Measurements from ENCODE around the gene POU2AF3.
"Not testable (repeated sequence)": the region's sequence is repeated elsewhere in the genome, so short reads cannot be mapped to it uniquely, and the experiment has no call there.

The POU2AF3 gene

DNA sequence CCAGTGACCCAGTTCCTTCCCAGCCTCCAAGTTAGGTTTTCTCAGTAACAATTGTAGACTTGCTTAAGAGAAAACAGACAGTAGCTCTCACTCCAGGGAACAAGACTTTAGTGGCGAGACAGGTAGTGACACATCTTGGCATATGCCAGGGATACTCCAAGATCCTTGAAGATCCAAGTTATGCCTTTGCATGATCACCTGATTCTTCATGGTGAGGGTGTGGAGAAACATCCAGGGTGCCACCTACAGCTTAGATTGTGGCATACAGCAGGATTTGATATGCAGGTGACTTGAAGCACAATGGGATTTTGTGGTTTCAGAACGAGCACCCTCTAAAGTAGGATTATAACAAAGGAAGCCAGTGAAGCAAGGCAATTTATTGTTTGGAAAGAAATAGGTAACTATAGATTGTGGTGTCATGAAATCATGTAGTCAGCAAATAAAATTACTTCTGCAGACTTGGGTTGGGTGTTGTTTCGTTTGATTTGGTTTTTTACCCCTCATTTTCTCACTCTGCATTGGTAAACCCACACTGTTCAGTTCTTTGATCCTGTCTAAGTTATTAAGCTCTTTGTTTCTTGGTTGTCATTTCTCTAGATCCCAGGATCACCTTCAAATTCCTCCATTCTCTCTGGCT, 9.2 kb downstream of the POU2AF3 start:
- TF ChIP-seq, protein P1, sequence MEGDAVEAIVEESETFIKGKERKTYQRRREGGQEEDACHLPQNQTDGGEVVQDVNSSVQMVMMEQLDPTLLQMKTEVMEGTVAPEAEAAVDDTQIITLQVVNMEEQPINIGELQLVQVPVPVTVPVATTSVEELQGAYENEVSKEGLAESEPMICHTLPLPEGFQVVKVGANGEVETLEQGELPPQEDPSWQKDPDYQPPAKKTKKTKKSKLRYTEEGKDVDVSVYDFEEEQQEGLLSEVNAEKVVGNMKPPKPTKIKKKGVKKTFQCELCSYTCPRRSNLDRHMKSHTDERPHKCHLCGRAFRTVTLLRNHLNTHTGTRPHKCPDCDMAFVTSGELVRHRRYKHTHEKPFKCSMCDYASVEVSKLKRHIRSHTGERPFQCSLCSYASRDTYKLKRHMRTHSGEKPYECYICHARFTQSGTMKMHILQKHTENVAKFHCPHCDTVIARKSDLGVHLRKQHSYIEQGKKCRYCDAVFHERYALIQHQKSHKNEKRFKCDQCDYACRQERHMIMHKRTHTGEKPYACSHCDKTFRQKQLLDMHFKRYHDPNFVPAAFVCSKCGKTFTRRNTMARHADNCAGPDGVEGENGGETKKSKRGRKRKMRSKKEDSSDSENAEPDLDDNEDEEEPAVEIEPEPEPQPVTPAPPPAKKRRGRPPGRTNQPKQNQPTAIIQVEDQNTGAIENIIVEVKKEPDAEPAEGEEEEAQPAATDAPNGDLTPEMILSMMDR (IDR thresholded peaks at IDR 0.05; ENCODE audit: low read depth, low read length, missing control alignments): no peak
- H3K4me3 ChIP-seq (ENCODE audit: low read depth, low read length): no peak overlapping the region
- DNase-seq (ENCODE audit: low read depth): no peak

DNA sequence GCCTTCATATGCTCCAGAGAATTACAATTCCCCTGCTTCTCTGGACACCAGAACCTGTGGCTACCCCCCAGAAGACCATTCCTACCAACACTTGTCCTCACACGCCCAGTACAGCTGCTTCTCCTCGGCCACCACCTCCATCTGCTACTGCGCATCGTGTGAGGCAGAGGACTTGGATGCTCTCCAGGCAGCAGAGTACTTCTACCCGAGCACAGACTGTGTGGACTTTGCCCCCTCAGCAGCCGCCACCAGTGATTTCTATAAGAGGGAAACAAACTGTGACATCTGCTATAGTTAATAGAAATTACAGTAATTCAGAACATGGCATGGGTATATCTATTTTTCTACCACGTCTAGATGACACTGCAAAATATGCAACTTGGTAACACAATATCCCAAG, 9.8 kb downstream of the POU2AF3 start:
- no peak for DNase-seq (ENCODE audit: low read depth)
- TF ChIP-seq, protein P1 (IDR thresholded peaks at IDR 0.05; ENCODE audit: low read depth, low read length, missing control alignments): no peak
- H3K4me3 ChIP-seq (ENCODE audit: low read depth, low read length): no peak overlapping the region

DNA sequence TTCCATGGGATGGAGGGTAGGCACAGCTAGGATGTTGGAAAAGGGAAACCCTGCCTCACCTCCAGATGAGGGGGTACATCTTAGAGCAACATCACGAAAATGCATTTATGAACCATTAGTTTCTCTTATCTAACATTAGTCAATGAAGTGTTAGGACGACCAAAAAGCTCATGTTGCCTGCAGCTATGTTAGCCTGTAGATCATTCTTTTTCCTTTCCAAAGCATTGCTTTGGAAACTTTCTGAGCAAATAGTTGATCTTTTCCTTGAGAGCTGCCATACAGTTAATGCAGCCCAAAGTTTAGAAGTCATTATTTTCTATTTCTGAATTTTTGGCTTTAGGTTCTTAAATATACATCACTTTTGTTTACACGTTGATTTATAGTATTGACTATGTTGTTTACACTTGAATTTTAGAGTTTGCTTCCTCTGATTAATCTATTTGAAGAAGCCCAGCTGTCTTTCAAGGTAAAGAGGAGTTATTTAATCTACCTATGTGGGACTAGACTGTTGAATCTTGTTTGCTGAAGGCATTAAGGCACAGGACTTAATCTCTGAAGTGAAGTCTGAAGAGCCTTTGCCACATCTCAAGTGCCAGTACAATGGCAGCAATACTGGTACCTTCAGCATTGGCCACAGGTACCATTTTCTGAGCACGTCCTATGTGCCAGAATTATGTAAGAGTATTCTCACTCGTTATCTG, 11.0 kb downstream of the POU2AF3 start:
- no peak for DNase-seq (ENCODE audit: low read depth)
- TF ChIP-seq, protein P1 (IDR thresholded peaks at IDR 0.05; ENCODE audit: low read depth, low read length, missing control alignments): no peak
- no peak overlapping the region for H3K4me3 ChIP-seq (ENCODE audit: low read depth, low read length)

DNA sequence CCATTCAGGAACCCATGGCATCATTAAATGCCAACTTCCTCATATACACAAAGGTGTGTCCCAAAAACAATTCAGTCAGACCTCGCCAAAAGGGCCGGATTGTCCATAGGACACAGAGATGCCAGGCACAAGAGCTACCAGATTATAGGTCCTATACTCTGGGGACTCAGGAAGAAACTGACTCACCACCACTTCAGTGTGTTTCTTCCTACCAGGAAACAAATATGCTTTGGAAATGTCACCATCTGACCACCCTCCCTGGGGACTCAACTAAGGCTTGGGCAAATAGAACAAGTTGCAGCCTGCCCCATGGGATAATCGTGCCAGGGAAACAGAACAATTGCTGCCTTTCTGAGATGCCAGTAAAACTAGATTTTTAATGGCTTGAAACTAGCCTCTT, 11.7 kb downstream of the POU2AF3 start:
- no peak for DNase-seq (ENCODE audit: low read depth)
- H3K4me3 ChIP-seq (ENCODE audit: low read depth, low read length): no peak overlapping the region
- TF ChIP-seq, protein P1 (IDR thresholded peaks at IDR 0.05; ENCODE audit: low read depth, low read length, missing control alignments): no peak

DNA sequence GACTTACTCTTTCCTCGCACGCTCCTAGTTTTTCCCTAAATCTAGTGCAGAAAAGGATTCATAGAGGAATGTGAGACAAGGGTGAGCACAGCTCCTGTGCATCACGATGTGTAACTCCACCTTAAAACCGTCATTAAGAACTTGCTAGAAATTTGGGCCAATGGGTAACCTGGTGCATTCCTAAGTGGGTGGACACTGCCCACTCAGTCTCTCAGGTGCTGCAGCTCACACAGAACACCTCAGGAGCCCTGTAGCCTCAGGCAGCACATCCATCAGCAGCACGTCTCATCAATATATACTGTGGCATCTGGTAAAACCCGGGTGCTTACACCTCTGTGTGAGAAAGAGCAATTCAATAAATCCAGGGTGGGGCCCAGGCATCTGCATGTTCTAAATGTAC, 12.4 kb downstream of the POU2AF3 start:
- TF ChIP-seq, protein P1 (IDR thresholded peaks at IDR 0.05; ENCODE audit: low read depth, low read length, missing control alignments): no peak
- H3K4me3 ChIP-seq (ENCODE audit: low read depth, low read length): no peak overlapping the region
- DNase-seq (ENCODE audit: low read depth): no peak

DNA sequence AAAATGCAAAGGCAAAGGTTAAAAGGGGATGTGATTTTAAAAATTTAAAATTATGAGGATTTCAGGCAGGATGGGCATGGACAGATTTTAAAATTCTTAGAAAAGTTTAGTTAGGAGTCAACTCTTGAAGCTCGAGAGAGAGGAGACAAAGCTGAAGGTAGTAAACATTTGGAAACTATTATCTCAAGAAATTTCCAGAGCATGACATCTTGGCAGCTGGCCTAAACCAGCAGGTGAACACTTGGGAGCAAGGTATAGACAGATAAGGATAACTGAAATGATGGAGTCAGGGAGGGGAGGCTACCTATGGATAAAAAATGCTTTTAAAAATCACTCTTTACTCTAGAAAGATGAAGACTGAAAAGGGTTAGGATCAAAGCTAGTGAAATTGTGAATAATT, 13.7 kb downstream of the POU2AF3 start:
- TF ChIP-seq, protein P1 (IDR thresholded peaks at IDR 0.05; ENCODE audit: low read depth, low read length, missing control alignments): no peak
- H3K4me3 ChIP-seq (ENCODE audit: low read depth, low read length): no peak overlapping the region
- no peak for DNase-seq (ENCODE audit: low read depth)

DNA sequence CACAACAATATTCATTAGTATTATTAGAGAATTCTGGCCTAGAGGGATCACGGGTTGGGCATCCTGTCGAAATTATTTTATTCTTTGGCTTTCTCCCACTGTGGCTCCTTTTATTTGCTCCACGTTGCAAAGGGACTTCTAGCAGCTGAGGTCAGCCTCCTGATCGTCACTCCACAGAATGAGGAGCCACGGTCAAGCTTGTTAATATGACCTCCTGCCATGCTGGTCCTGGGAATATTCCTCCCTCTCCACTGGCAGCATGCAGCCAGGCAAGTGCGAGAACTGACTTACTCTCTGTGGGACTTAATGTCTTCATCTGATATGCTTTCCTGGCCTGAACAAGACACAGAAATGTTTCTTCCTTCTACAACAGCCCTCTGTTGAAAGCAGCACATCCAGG, 20.9 kb downstream of the POU2AF3 start:
- H3K4me3 ChIP-seq (ENCODE audit: low read depth, low read length): no peak overlapping the region
- TF ChIP-seq, protein P1 (IDR thresholded peaks at IDR 0.05; ENCODE audit: low read depth, low read length, missing control alignments): no peak
- DNase-seq (ENCODE audit: low read depth): no peak

DNA sequence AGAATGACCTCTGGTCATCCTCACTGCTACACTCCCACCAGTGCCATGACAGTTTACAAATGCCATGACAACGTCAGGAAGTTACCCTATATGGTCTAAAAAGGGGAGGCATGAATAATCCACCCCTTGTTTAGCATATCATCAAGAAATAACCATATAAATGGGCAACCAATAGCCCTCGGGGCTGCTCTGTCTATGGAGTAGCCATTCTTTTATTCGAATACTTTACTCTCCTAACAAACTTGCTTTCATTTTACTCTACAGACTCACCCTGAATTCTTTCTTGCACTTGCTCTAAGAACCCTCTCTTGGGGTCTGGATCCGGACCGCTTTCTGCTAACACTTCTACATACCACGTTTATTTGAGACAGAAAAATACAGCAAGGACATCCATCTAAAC, 21.9 kb downstream of the POU2AF3 start:
- DNase-seq (ENCODE audit: low read depth); H3K4me3 ChIP-seq (ENCODE audit: low read depth, low read length): not testable (repeated sequence)
